Measurements from ENCODE around the gene C10orf53.
"Not testable (repeated sequence)": the region's sequence is repeated elsewhere in the genome, so short reads cannot be mapped to it uniquely, and the experiment has no call there.

Gene C10orf53

GRCh38 chr10:49652421-49653272 lies 26.8 kb upstream of the C10orf53 start:
- DNase-seq (ENCODE audit: low read depth), result no peak

GRCh38 chr10:49653273-49653929 lies 26.1 kb upstream of the C10orf53 start:
- no peak for DNase-seq (ENCODE audit: low read depth)

GRCh38 chr10:49654036-49654693 lies 25.3 kb upstream of the C10orf53 start:
- no peak for DNase-seq (ENCODE audit: low read depth)

GRCh38 chr10:49655099-49655498 lies 24.4 kb upstream of the C10orf53 start:
- DNase-seq (ENCODE audit: low read depth), result no peak

GRCh38 chr10:49656845-49657493 lies 22.5 kb upstream of the C10orf53 start:
- no peak for DNase-seq (ENCODE audit: low read depth)

GRCh38 chr10:49657606-49658005 lies 21.8 kb upstream of the C10orf53 start:
- no peak for DNase-seq (ENCODE audit: low read depth)

GRCh38 chr10:49661140-49661856 lies 18.2 kb upstream of the C10orf53 start:
- no peak for DNase-seq (ENCODE audit: low read depth)

GRCh38 chr10:49662169-49662830 lies 17.2 kb upstream of the C10orf53 start:
- DNase-seq (ENCODE audit: low read depth), result no peak

- DNase-seq (ENCODE audit: low read depth), result no peak
Observed at GRCh38 chr10:49663596-49663995, 15.9 kb upstream of the C10orf53 start.

GRCh38 chr10:49664006-49664841 lies 15.2 kb upstream of the C10orf53 start:
- DNase-seq (ENCODE audit: low read depth), result no peak

GRCh38 chr10:49664842-49665355 lies 14.6 kb upstream of the C10orf53 start:
- DNase-seq (ENCODE audit: low read depth), result no peak

GRCh38 chr10:49666054-49666615 lies 13.3 kb upstream of the C10orf53 start:
- DNase-seq (ENCODE audit: low read depth), result no peak

GRCh38 chr10:49666685-49667084 lies 12.8 kb upstream of the C10orf53 start:
- no peak for DNase-seq (ENCODE audit: low read depth)

- no peak for DNase-seq (ENCODE audit: low read depth)
Observed at GRCh38 chr10:49667991-49668390, 11.5 kb upstream of the C10orf53 start.

GRCh38 chr10:49668684-49669083 lies 10.8 kb upstream of the C10orf53 start:
- no peak for DNase-seq (ENCODE audit: low read depth)

- DNase-seq (ENCODE audit: low read depth), result no peak
Observed at GRCh38 chr10:49678827-49679479, 498 bp upstream of the C10orf53 start.

GRCh38 chr10:49682449-49682848 lies 3.0 kb downstream of the C10orf53 start:
- DNase-seq (ENCODE audit: low read depth), result not testable (repeated sequence)

GRCh38 chr10:49682879-49683278 lies 3.4 kb downstream of the C10orf53 start:
- no peak for DNase-seq (ENCODE audit: low read depth)

- DNase-seq (ENCODE audit: low read depth), result no peak
Observed at GRCh38 chr10:49686651-49687050, 7.2 kb downstream of the C10orf53 start.
